Measurements from ENCODE around the gene NKG7.

- TF ChIP-seq CTCF (IDR thresholded peaks at IDR 0.05) = no peak
- TF ChIP-seq POLR2A (IDR thresholded peaks at IDR 0.05) = no peak
Observed at GRCh38 chr19:51368366-51369282, 3.8 kb downstream of the NKG7 start, which contains the start of gene CLDND2.
